ENCODE data around the gene POU4F3.
"Not testable (repeated sequence)": the region's sequence is repeated elsewhere in the genome, so short reads cannot be mapped to it uniquely, and the experiment has no call there.

POU4F3 gene

GRCh38 chr5:146338774-146339714 is at the start of gene POU4F3:
Gene POU4F3 (plus strand): TSS chr5:146338839. CDS start chr5:146339113, 274 bp downstream.
- DNase-seq (ENCODE audit: low read depth in 2 of 2) = no peak

- peak in 1 of 2 experiments; percentile 17 for DNase-seq (ENCODE audit: low read depth in 2 of 2)
Measured at GRCh38 chr5:146290318-146290717, 48.3 kb upstream of the POU4F3 start.

GRCh38 chr5:146291421-146292074 is 47.1 kb upstream of the POU4F3 start:
- DNase-seq (ENCODE audit: low read depth in 2 of 2) = peak in 1 of 2 experiments; percentile 18

GRCh38 chr5:146296245-146296644 is 42.4 kb upstream of the POU4F3 start:
- no peak for DNase-seq (ENCODE audit: low read depth in 2 of 2)

- DNase-seq (ENCODE audit: low read depth in 2 of 2) = not testable (repeated sequence)
Measured at GRCh38 chr5:146298920-146299319, 39.7 kb upstream of the POU4F3 start.

- DNase-seq (ENCODE audit: low read depth in 2 of 2) = no peak
Measured at GRCh38 chr5:146301626-146302025, 37.0 kb upstream of the POU4F3 start.

GRCh38 chr5:146302406-146302805 is 36.2 kb upstream of the POU4F3 start:
- DNase-seq (ENCODE audit: low read depth in 2 of 2) = no peak

GRCh38 chr5:146306838-146307237 is 31.8 kb upstream of the POU4F3 start:
- no peak for DNase-seq (ENCODE audit: low read depth in 2 of 2)

GRCh38 chr5:146307796-146308195 is 30.8 kb upstream of the POU4F3 start:
- no peak for DNase-seq (ENCODE audit: low read depth in 2 of 2)

GRCh38 chr5:146310540-146310939 is 28.1 kb upstream of the POU4F3 start:
- DNase-seq (ENCODE audit: low read depth in 2 of 2) = no peak

- DNase-seq (ENCODE audit: low read depth in 2 of 2) = no peak
Measured at GRCh38 chr5:146311278-146311677, 27.4 kb upstream of the POU4F3 start.

- DNase-seq (ENCODE audit: low read depth in 2 of 2) = no peak
Measured at GRCh38 chr5:146313027-146313426, 25.6 kb upstream of the POU4F3 start.

- no peak for DNase-seq (ENCODE audit: low read depth in 2 of 2)
Measured at GRCh38 chr5:146321571-146321970, 17.1 kb upstream of the POU4F3 start.

GRCh38 chr5:146327257-146327870 is 11.3 kb upstream of the POU4F3 start:
- DNase-seq (ENCODE audit: low read depth in 2 of 2) = no peak

- no peak for DNase-seq (ENCODE audit: low read depth in 2 of 2)
Measured at GRCh38 chr5:146327989-146328388, 10.7 kb upstream of the POU4F3 start.

- no peak for DNase-seq (ENCODE audit: low read depth in 2 of 2)
Measured at GRCh38 chr5:146329697-146330096, 8.9 kb upstream of the POU4F3 start.

GRCh38 chr5:146331423-146331822 is 7.2 kb upstream of the POU4F3 start:
- no peak for DNase-seq (ENCODE audit: low read depth in 2 of 2)

GRCh38 chr5:146334074-146334533 is 4.5 kb upstream of the POU4F3 start:
- DNase-seq (ENCODE audit: low read depth in 2 of 2) = no peak

GRCh38 chr5:146336197-146336596 is 2.4 kb upstream of the POU4F3 start:
- DNase-seq (ENCODE audit: low read depth in 2 of 2) = no peak

- DNase-seq (ENCODE audit: low read depth in 2 of 2) = no peak
Measured at GRCh38 chr5:146337264-146337904, 1.3 kb upstream of the POU4F3 start.

- no peak for DNase-seq (ENCODE audit: low read depth in 2 of 2)
Measured at GRCh38 chr5:146337928-146338327, 711 bp upstream of the POU4F3 start.

GRCh38 chr5:146339715-146340259 is 1.1 kb downstream of the POU4F3 start:
- no peak for DNase-seq (ENCODE audit: low read depth in 2 of 2)
